ENCODE data around the gene ACVR1.

DNA sequence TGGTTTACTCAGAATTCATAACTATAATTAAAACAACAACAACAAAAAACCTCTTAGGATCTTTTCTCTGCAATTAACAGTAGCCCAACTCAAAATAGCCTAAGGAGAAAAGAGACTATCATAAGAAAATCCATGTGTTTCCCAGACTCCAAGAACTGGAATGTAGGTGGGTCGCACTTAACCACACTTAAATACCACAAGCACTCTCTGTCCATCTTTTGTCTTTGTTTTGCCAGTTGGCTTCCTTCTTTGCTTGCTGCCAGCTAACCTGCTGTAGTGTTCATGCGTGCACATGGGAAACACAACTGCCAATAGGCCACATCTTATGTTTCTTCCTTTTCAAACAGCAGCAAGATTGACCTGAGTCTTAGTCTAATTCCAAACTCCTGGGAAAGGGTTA lies 24.1 kb upstream of the ACVR1 start:
- TF ChIP-seq, protein P1, sequence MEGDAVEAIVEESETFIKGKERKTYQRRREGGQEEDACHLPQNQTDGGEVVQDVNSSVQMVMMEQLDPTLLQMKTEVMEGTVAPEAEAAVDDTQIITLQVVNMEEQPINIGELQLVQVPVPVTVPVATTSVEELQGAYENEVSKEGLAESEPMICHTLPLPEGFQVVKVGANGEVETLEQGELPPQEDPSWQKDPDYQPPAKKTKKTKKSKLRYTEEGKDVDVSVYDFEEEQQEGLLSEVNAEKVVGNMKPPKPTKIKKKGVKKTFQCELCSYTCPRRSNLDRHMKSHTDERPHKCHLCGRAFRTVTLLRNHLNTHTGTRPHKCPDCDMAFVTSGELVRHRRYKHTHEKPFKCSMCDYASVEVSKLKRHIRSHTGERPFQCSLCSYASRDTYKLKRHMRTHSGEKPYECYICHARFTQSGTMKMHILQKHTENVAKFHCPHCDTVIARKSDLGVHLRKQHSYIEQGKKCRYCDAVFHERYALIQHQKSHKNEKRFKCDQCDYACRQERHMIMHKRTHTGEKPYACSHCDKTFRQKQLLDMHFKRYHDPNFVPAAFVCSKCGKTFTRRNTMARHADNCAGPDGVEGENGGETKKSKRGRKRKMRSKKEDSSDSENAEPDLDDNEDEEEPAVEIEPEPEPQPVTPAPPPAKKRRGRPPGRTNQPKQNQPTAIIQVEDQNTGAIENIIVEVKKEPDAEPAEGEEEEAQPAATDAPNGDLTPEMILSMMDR (conservative IDR thresholded peaks at IDR 0.05; ENCODE audit: low read depth, low read length) = no peak
- no peak for TF ChIP-seq EZH2 (IDR thresholded peaks at IDR 0.05; ENCODE audit: borderline replicate concordance, low read depth, low read length, poor library complexity, severe bottlenecking)
